Measurements from ENCODE around the gene CR1.
"Not testable (repeated sequence)": the region's sequence is repeated elsewhere in the genome, so short reads cannot be mapped to it uniquely, and the experiment has no call there.

- TF ChIP-seq, protein P1, sequence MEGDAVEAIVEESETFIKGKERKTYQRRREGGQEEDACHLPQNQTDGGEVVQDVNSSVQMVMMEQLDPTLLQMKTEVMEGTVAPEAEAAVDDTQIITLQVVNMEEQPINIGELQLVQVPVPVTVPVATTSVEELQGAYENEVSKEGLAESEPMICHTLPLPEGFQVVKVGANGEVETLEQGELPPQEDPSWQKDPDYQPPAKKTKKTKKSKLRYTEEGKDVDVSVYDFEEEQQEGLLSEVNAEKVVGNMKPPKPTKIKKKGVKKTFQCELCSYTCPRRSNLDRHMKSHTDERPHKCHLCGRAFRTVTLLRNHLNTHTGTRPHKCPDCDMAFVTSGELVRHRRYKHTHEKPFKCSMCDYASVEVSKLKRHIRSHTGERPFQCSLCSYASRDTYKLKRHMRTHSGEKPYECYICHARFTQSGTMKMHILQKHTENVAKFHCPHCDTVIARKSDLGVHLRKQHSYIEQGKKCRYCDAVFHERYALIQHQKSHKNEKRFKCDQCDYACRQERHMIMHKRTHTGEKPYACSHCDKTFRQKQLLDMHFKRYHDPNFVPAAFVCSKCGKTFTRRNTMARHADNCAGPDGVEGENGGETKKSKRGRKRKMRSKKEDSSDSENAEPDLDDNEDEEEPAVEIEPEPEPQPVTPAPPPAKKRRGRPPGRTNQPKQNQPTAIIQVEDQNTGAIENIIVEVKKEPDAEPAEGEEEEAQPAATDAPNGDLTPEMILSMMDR (IDR thresholded peaks at IDR 0.05) = not testable (repeated sequence)
- not testable (repeated sequence) for TF ChIP-seq POLR2AphosphoS5, POLR2A, EP300 (IDR thresholded peaks at IDR 0.05)
These were observed 143.4 kb downstream of the CR1 start for GRCh38 chr1:207639362-207639761.
